ENCODE data around the gene HOMER2.
A peak's percentile ranks its signal among the peaks of the same experiment; 100 is the strongest.

The HOMER2 gene

GRCh38 chr15:82937712-82938058, 14.8 kb downstream of the HOMER2 start:
- Histone ChIP-seq H4K91ac (ENCODE audit: low read depth, low read length, poor library complexity) (no peak overlapping the region), H2BK120ac (ENCODE audit: low read depth, low read length) (no peak overlapping the region), H3K4me3 (ENCODE audit: low read length in 2 of 2) (no peak overlapping the region), H3K9me3 (replicated peaks in 1 of 2; ENCODE audit: control insufficient read depth in 2 of 2, insufficient read depth in 1 of 2, low read depth in 1 of 2, low read length in 2 of 2) (peaks cover 0 to 2% of the 10 kb centered on the region in 2 donors), H3K9ac (ENCODE audit: low read depth, low read length, poor library complexity) (peak overlapping the region; percentile 76), H3K4me2 (ENCODE audit: insufficient read depth, low read length, poor library complexity, severe bottlenecking) (no peak overlapping the region), H3K79me1 (ENCODE audit: low read depth, low read length) (no peaks in the 10 kb centered on the region), H2BK12ac (ENCODE audit: low read length) (no peak overlapping the region), H3K27ac (replicated peaks; ENCODE audit: low read length) (no peak overlapping the region), H2AFZ (ENCODE audit: low read length) (no peak overlapping the region), H2BK15ac (ENCODE audit: low read length) (no peak overlapping the region), H3K27me3 (ENCODE audit: control insufficient read depth in 3 of 3, insufficient read depth in 3 of 3, low read depth in 1 of 3, low read length in 3 of 3) (no peaks in the 10 kb centered on the region), H2AK5ac (ENCODE audit: low read depth, low read length) (no peak overlapping the region), H4K8ac (ENCODE audit: low read depth, low read length) (no peak overlapping the region), H3K36me3 (replicated peaks in 1 of 2; ENCODE audit: control insufficient read depth in 2 of 2, insufficient read depth in 2 of 2, low read length in 2 of 2) (no peaks in the 10 kb centered on the region), H3K14ac (ENCODE audit: low read length) (peak overlapping the region; percentile 67), H3K23ac (ENCODE audit: low read depth, low read length, poor library complexity) (peak overlapping the region; percentile 60), H2BK5ac (ENCODE audit: low read length) (no peak overlapping the region), H3K18ac (ENCODE audit: low read length) (peak overlapping the region; percentile 44), H3K4me1 (ENCODE audit: control insufficient read depth in 2 of 2, insufficient read depth in 1 of 2, low read depth in 1 of 2, low read length in 2 of 2) (peaks cover 0 to 5% of the 10 kb centered on the region in 2 donors), H3K4ac (ENCODE audit: low read length) (no peak overlapping the region)
- DNase-seq (ENCODE audit: low spot score): no peak
- WGBS, 2 donors (ENCODE audit: extremely low coverage in 2 of 2, insufficient read length in 2 of 2, insufficient replicate concordance in 1 of 2): no CpG with 5 or more reads among the region's 5 CpGs

- Histone ChIP-seq H3K4me1 (ENCODE audit: control insufficient read depth in 2 of 2, insufficient read depth in 1 of 2, low read depth in 1 of 2, low read length in 2 of 2) (peaks cover 0 to 5% of the 10 kb centered on the region in 2 donors), H3K27me3 (ENCODE audit: control insufficient read depth in 3 of 3, insufficient read depth in 3 of 3, low read depth in 1 of 3, low read length in 3 of 3) (no peaks in the 10 kb centered on the region), H3K9ac (ENCODE audit: low read depth, low read length, poor library complexity) (no peak overlapping the region), H2BK12ac (ENCODE audit: low read length) (no peak overlapping the region), H3K4me2 (ENCODE audit: insufficient read depth, low read length, poor library complexity, severe bottlenecking) (no peak overlapping the region), H2BK15ac (ENCODE audit: low read length) (no peak overlapping the region), H2BK5ac (ENCODE audit: low read length) (no peak overlapping the region), H3K79me1 (ENCODE audit: low read depth, low read length) (no peaks in the 10 kb centered on the region), H3K23ac (ENCODE audit: low read depth, low read length, poor library complexity) (peak overlapping the region; percentile 60), H4K8ac (ENCODE audit: low read depth, low read length) (no peak overlapping the region), H3K36me3 (replicated peaks in 1 of 2; ENCODE audit: control insufficient read depth in 2 of 2, insufficient read depth in 2 of 2, low read length in 2 of 2) (no peaks in the 10 kb centered on the region), H2AFZ (ENCODE audit: low read length) (no peak overlapping the region), H3K14ac (ENCODE audit: low read length) (peak overlapping the region; percentile 12), H2AK5ac (ENCODE audit: low read depth, low read length) (no peak overlapping the region), H3K4ac (ENCODE audit: low read length) (no peak overlapping the region), H3K9me3 (replicated peaks in 1 of 2; ENCODE audit: control insufficient read depth in 2 of 2, insufficient read depth in 1 of 2, low read depth in 1 of 2, low read length in 2 of 2) (peaks cover 0 to 2% of the 10 kb centered on the region in 2 donors), H2BK120ac (ENCODE audit: low read depth, low read length) (no peak overlapping the region), H3K27ac (replicated peaks; ENCODE audit: low read length) (no peak overlapping the region), H3K4me3 (ENCODE audit: low read length in 2 of 2) (no peak overlapping the region), H4K91ac (ENCODE audit: low read depth, low read length, poor library complexity) (no peak overlapping the region), H3K18ac (ENCODE audit: low read length) (no peak overlapping the region)
- DNase-seq (ENCODE audit: low spot score): no peak
- WGBS, 2 donors (ENCODE audit: extremely low coverage in 2 of 2, insufficient read length in 2 of 2, insufficient replicate concordance in 1 of 2): no CpG with 5 or more reads among the region's 4 CpGs
Measured at GRCh38 chr15:82936966-82937711, 15.4 kb downstream of the HOMER2 start.

- Histone ChIP-seq H3K23ac (ENCODE audit: low read depth, low read length, poor library complexity) (no peak overlapping the region), H3K4me1 (ENCODE audit: control insufficient read depth in 2 of 2, insufficient read depth in 1 of 2, low read depth in 1 of 2, low read length in 2 of 2) (peaks cover 0 to 5% of the 10 kb centered on the region in 2 donors), H4K8ac (ENCODE audit: low read depth, low read length) (no peak overlapping the region), H3K9ac (ENCODE audit: low read depth, low read length, poor library complexity) (no peak overlapping the region), H2BK5ac (ENCODE audit: low read length) (no peak overlapping the region), H3K18ac (ENCODE audit: low read length) (no peak overlapping the region), H3K27ac (replicated peaks; ENCODE audit: low read length) (no peak overlapping the region), H3K14ac (ENCODE audit: low read length) (no peak overlapping the region), H3K4ac (ENCODE audit: low read length) (no peak overlapping the region), H3K36me3 (replicated peaks in 1 of 2; ENCODE audit: control insufficient read depth in 2 of 2, insufficient read depth in 2 of 2, low read length in 2 of 2) (no peaks in the 10 kb centered on the region), H2BK120ac (ENCODE audit: low read depth, low read length) (no peak overlapping the region), H3K9me3 (replicated peaks in 1 of 2; ENCODE audit: control insufficient read depth in 2 of 2, insufficient read depth in 1 of 2, low read depth in 1 of 2, low read length in 2 of 2) (peaks cover 0 to 2% of the 10 kb centered on the region in 2 donors), H3K4me2 (ENCODE audit: insufficient read depth, low read length, poor library complexity, severe bottlenecking) (no peak overlapping the region), H3K79me1 (ENCODE audit: low read depth, low read length) (no peaks in the 10 kb centered on the region), H2BK12ac (ENCODE audit: low read length) (no peak overlapping the region), H4K91ac (ENCODE audit: low read depth, low read length, poor library complexity) (no peak overlapping the region), H2AK5ac (ENCODE audit: low read depth, low read length) (no peak overlapping the region), H3K27me3 (ENCODE audit: control insufficient read depth in 3 of 3, insufficient read depth in 3 of 3, low read depth in 1 of 3, low read length in 3 of 3) (no peaks in the 10 kb centered on the region), H3K4me3 (ENCODE audit: low read length in 2 of 2) (no peak overlapping the region), H2BK15ac (ENCODE audit: low read length) (no peak overlapping the region), H2AFZ (ENCODE audit: low read length) (no peak overlapping the region)
- no peak for DNase-seq (ENCODE audit: low spot score)
- WGBS, 2 donors (ENCODE audit: extremely low coverage in 2 of 2, insufficient read length in 2 of 2, insufficient replicate concordance in 1 of 2): no CpG with 5 or more reads among the region's 1 CpG
Measured at GRCh38 chr15:82935382-82935781, 17.1 kb downstream of the HOMER2 start.

DNA sequence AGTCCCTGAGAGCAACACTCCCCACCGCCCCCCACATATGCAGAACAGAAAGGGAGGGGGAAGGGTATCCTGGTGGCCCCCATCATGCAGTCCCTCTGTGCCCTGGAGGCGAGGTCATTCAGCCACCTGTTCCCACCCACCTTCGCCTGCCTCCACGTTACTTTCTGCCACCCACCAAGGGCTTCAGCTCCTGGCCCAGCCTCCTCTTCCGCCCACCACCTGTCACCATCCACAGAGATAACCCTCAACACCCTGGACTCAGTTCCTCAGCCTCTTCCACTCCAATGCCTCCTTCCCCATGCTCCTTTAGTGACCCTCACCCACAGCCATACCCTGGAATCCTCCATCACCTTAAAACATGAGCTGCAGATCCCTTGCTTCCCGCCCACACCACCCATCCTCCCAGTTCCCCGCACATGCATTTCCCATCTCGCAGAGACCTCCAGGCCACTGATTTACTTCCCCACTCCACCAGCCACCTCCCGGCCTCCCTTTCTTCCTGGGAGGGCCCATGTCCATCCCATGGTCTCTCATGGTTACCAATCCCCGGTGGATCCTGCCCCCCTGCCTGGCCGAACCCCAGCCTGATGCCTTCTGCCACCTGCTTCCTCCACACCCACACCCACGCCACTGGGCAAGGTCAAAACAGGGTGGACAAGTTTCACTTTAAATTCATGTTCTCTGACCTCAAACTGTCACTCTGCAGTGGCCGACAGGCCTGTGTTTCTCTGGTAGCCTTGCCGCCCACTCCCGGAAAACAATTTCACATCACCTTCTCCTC, 18.2 kb downstream of the HOMER2 start:
- WGBS, 2 donors (ENCODE audit: extremely low coverage in 2 of 2, insufficient read length in 2 of 2, insufficient replicate concordance in 1 of 2): no CpG with 5 or more reads among the region's 15 CpGs
- no peak for DNase-seq (ENCODE audit: low spot score)
- H2AK5ac ChIP-seq (ENCODE audit: low read depth, low read length): peak overlapping the region; percentile 73

More for the DNA sequence above, 18.2 kb downstream of the HOMER2 start:
- Histone ChIP-seq H3K23ac (ENCODE audit: low read depth, low read length, poor library complexity) (no peak overlapping the region), H3K4me2 (ENCODE audit: insufficient read depth, low read length, poor library complexity, severe bottlenecking) (no peak overlapping the region), H3K9ac (ENCODE audit: low read depth, low read length, poor library complexity) (no peak overlapping the region), H3K14ac (ENCODE audit: low read length) (peak overlapping the region; percentile 66), H3K9me3 (replicated peaks in 1 of 2; ENCODE audit: control insufficient read depth in 2 of 2, insufficient read depth in 1 of 2, low read depth in 1 of 2, low read length in 2 of 2) (peaks cover 0 to 2% of the 10 kb centered on the region in 2 donors), H2BK12ac (ENCODE audit: low read length) (no peak overlapping the region), H3K27ac (replicated peaks; ENCODE audit: low read length) (no peak overlapping the region), H2BK120ac (ENCODE audit: low read depth, low read length) (peak overlapping the region; percentile 43), H3K18ac (ENCODE audit: low read length) (peak overlapping the region; percentile 45), H4K91ac (ENCODE audit: low read depth, low read length, poor library complexity) (no peak overlapping the region), H2BK15ac (ENCODE audit: low read length) (peak overlapping the region; percentile 17), H2AFZ (ENCODE audit: low read length) (no peak overlapping the region), H3K4me3 (ENCODE audit: low read length in 2 of 2) (no peak overlapping the region), H3K27me3 (ENCODE audit: control insufficient read depth in 3 of 3, insufficient read depth in 3 of 3, low read depth in 1 of 3, low read length in 3 of 3) (no peaks in the 10 kb centered on the region), H2BK5ac (ENCODE audit: low read length) (peak overlapping the region; percentile 60), H4K8ac (ENCODE audit: low read depth, low read length) (no peak overlapping the region), H3K4ac (ENCODE audit: low read length) (no peak overlapping the region), H3K79me1 (ENCODE audit: low read depth, low read length) (no peaks in the 10 kb centered on the region), H3K4me1 (ENCODE audit: control insufficient read depth in 2 of 2, insufficient read depth in 1 of 2, low read depth in 1 of 2, low read length in 2 of 2) (peaks cover 0 to 5% of the 10 kb centered on the region in 2 donors), H3K36me3 (replicated peaks in 1 of 2; ENCODE audit: control insufficient read depth in 2 of 2, insufficient read depth in 2 of 2, low read length in 2 of 2) (no peaks in the 10 kb centered on the region)

Data from neuronal stem cell (in vitro differentiated cells).